ENCODE data around the gene LUC7L. TPM values are rescaled to one million over a fixed set of nuclear protein-coding genes. Genes with fewer than 3 reads are reported as not detected.

Gene LUC7L
- polyA plus RNA-seq, 1 of the 3 experiments (the other 2 are of a cell fraction), result 97.7 TPM

- H3K9me3 ChIP-seq, result no peaks in the 10 kb centered on the region
- no peaks in the 10 kb centered on the region for H4K20me1 ChIP-seq (ENCODE audit: insufficient read depth)
- H3K9me2 ChIP-seq, result no peaks in the 10 kb centered on the region
- no peak overlapping the region for H3K9ac ChIP-seq
- no peaks in the 10 kb centered on the region for H3K36me3 ChIP-seq (replicated peaks in 1 of 2; ENCODE audit: control insufficient read depth in 1 of 2, insufficient read depth in 2 of 2, low read length in 1 of 2)
- no peak overlapping the region for H3K4me2 ChIP-seq
- POLR2A ChIA-PET, result no interaction called here
- H3K27ac ChIP-seq (ENCODE audit: low read depth in 2 of 2, low read length in 1 of 2), result no peak overlapping the region
- TF ChIP-seq RAD21 (IDR thresholded peaks at IDR 0.05; ENCODE audit: low read length) (no peak), JUND (IDR thresholded peaks at IDR 0.05) (no peak), PBX3 (IDR thresholded peaks at IDR 0.05) (no peak), MXI1 (IDR thresholded peaks at IDR 0.05; ENCODE audit: low read depth, low read length) (no peak), CHD2 (IDR thresholded peaks at IDR 0.05; ENCODE audit: low read length, partially characterized antibody) (no peak), GABPA (IDR thresholded peaks at IDR 0.05; ENCODE audit: low read depth) (no peak), EP300 (IDR thresholded peaks at IDR 0.05; ENCODE audit: borderline replicate concordance in 1 of 2, low read depth in 1 of 2, low read length in 1 of 2) (no peak), RCOR1 (IDR thresholded peaks at IDR 0.05; ENCODE audit: low read length) (no peak), ELF1 (IDR thresholded peaks at IDR 0.05) (no peak), MAX (IDR thresholded peaks at IDR 0.05; ENCODE audit: low read depth) (no peak), EZH2phosphoT487 (IDR thresholded peaks at IDR 0.05; ENCODE audit: borderline replicate concordance, low read depth) (no peak), REST (IDR thresholded peaks at IDR 0.05; ENCODE audit: low read depth, low read length) (no peak), USF1 (IDR thresholded peaks at IDR 0.05; ENCODE audit: borderline replicate concordance, low read depth) (no peak), POLR2AphosphoS5 (IDR thresholded peaks at IDR 0.05; ENCODE audit: low read depth, low read length) (no peak)
- no peak overlapping the region for H2AFZ ChIP-seq (ENCODE audit: low read depth)
- no peaks in the 10 kb centered on the region for H3K4me1 ChIP-seq (ENCODE audit: control insufficient read depth in 1 of 2, insufficient read depth in 2 of 2, low read depth in 1 of 2, low read length in 1 of 2)
- WGBS (ENCODE audit: low lambda C conversion rate), result 84% methylated on average over 3 of the region's 6 CpGs
- peaks cover under 1% of the 10 kb centered on the region for H3K79me2 ChIP-seq (ENCODE audit: insufficient read depth)
- H3K4me3 ChIP-seq (ENCODE audit: low read depth in 2 of 2, low read length in 1 of 2), result no peak overlapping the region
- DNase-seq, result no peak
- CTCF ChIA-PET, result interaction anchor here (0.8 to 1.9 kb wide), 3 partner anchors 36 to 77 kb away, joined by 3 to 4 read pairs (median 4); partner anchors contain the start of gene HBQ1
- no peaks in the 10 kb centered on the region for H3K27me3 ChIP-seq (ENCODE audit: insufficient read depth)
- no peaks in the 10 kb centered on the region for H3F3A ChIP-seq (replicated peaks; ENCODE audit: insufficient read depth)
Observed at GRCh38 chr16:143047-143446, 86.2 kb downstream of the LUC7L start.
